ENCODE measurements around the gene SHCBP1L. TPM values are rescaled to one million over a fixed set of nuclear protein-coding genes. Genes with fewer than 3 reads are reported as not detected.
A peak's percentile ranks its signal among the peaks of the same experiment; 100 is the strongest.

The SHCBP1L gene
- total and polyA plus RNA-seq, 2 donors (not counting 1 experiment from before 2014, with no cell fraction given): not detected

GRCh38 chr1:182968151-182968741 is 15.3 kb upstream of the SHCBP1L start:
- no peak overlapping the region for H2AFZ ChIP-seq (ENCODE audit: low read length)
- TF ChIP-seq EZH2 (IDR thresholded peaks at IDR 0.05; ENCODE audit: low read length, missing control alignments): no peak
- TF ChIP-seq, protein P1, sequence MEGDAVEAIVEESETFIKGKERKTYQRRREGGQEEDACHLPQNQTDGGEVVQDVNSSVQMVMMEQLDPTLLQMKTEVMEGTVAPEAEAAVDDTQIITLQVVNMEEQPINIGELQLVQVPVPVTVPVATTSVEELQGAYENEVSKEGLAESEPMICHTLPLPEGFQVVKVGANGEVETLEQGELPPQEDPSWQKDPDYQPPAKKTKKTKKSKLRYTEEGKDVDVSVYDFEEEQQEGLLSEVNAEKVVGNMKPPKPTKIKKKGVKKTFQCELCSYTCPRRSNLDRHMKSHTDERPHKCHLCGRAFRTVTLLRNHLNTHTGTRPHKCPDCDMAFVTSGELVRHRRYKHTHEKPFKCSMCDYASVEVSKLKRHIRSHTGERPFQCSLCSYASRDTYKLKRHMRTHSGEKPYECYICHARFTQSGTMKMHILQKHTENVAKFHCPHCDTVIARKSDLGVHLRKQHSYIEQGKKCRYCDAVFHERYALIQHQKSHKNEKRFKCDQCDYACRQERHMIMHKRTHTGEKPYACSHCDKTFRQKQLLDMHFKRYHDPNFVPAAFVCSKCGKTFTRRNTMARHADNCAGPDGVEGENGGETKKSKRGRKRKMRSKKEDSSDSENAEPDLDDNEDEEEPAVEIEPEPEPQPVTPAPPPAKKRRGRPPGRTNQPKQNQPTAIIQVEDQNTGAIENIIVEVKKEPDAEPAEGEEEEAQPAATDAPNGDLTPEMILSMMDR (conservative IDR thresholded peaks at IDR 0.05 in 1 of 2, IDR thresholded peaks at IDR 0.05 in 1 of 2; ENCODE audit: low read depth in 1 of 2, low read length in 2 of 2): no peak

DNA sequence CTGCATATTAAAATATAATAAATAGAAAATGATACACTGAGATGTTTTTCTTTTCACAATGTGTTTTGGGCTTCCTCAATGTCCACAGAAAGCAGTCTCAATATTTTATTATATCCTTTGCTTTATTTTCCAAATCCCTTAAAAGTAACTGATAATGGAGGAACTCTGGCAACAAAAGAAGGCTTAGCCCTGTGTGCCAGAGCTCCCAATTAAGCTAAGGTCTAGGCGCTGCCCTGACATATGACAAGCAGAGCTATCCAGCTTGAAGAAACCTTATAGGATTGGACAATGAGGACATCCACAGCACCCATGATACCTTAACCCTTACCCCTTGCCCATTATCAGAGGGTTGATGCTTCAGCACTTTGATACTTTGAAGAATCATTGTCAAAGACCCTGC is 12.9 kb upstream of the SHCBP1L start:
- Histone ChIP-seq H3K36me3 (ENCODE audit: control insufficient read depth, insufficient read depth, low read length) (no peaks in the 10 kb centered on the region), H3K4me2 (ENCODE audit: extremely low read depth, insufficient read depth, low read length) (no peak overlapping the region), H3K4me3 (replicated peaks in 1 of 4; ENCODE audit: control extremely low read depth in 1 of 4, insufficient read depth in 1 of 4, low read depth in 3 of 4, low read length in 4 of 4) (no peak overlapping the region), H3K27me3 (ENCODE audit: control insufficient read depth, insufficient read depth, low read length) (no peaks in the 10 kb centered on the region), H3K9me3 (ENCODE audit: control insufficient read depth, insufficient read depth, low read depth, low read length) (no peaks in the 10 kb centered on the region), H3K79me2 (ENCODE audit: control insufficient read depth, insufficient read depth, low read length) (no peaks in the 10 kb centered on the region), H3K9ac (ENCODE audit: insufficient read depth, low read length) (no peak overlapping the region), H3K4me1 (ENCODE audit: control insufficient read depth, extremely low read depth, insufficient read depth, low read length) (no peaks in the 10 kb centered on the region), H4K20me1 (ENCODE audit: control insufficient read depth, extremely low read depth, insufficient read depth, low read length) (no peaks in the 10 kb centered on the region), H2AFZ (ENCODE audit: low read length) (no peak overlapping the region), H3K27ac (ENCODE audit: insufficient read depth, low read length) (no peak overlapping the region)
- TF ChIP-seq EZH2 (IDR thresholded peaks at IDR 0.05; ENCODE audit: low read length, missing control alignments): no peak
- TF ChIP-seq, protein P1 (conservative IDR thresholded peaks at IDR 0.05 in 1 of 2, IDR thresholded peaks at IDR 0.05 in 1 of 2; ENCODE audit: low read depth in 1 of 2, low read length in 2 of 2): no peak
- DNase-seq (ENCODE audit: low read depth in 2 of 2): no peak

More at GRCh38 chr1:182968151-182968741, 15.3 kb upstream of the SHCBP1L start:
- no peaks in the 10 kb centered on the region for H3K79me2 ChIP-seq (ENCODE audit: control insufficient read depth, insufficient read depth, low read length)
- no peaks in the 10 kb centered on the region for H3K4me1 ChIP-seq (ENCODE audit: control insufficient read depth, extremely low read depth, insufficient read depth, low read length)
- H4K20me1 ChIP-seq (ENCODE audit: control insufficient read depth, extremely low read depth, insufficient read depth, low read length): no peaks in the 10 kb centered on the region
- H3K9me3 ChIP-seq (ENCODE audit: control insufficient read depth, insufficient read depth, low read depth, low read length): no peaks in the 10 kb centered on the region
- no peaks in the 10 kb centered on the region for H3K27me3 ChIP-seq (ENCODE audit: control insufficient read depth, insufficient read depth, low read length)
- H3K4me2 ChIP-seq (ENCODE audit: extremely low read depth, insufficient read depth, low read length): no peak overlapping the region
- H3K4me3 ChIP-seq (replicated peaks in 1 of 4; ENCODE audit: control extremely low read depth in 1 of 4, insufficient read depth in 1 of 4, low read depth in 3 of 4, low read length in 4 of 4): no peak overlapping the region
- H3K36me3 ChIP-seq (ENCODE audit: control insufficient read depth, insufficient read depth, low read length): no peaks in the 10 kb centered on the region
- peak in 1 of 2 donors; percentile 76 for DNase-seq (ENCODE audit: low read depth in 2 of 2)
- H3K9ac ChIP-seq (ENCODE audit: insufficient read depth, low read length): no peak overlapping the region
- H3K27ac ChIP-seq (ENCODE audit: insufficient read depth, low read length): no peak overlapping the region

GRCh38 chr1:182965096-182965495 is 12.1 kb upstream of the SHCBP1L start:
- DNase-seq (ENCODE audit: low read depth in 2 of 2): no peak
- H3K4me1 ChIP-seq (ENCODE audit: control insufficient read depth, extremely low read depth, insufficient read depth, low read length): no peaks in the 10 kb centered on the region
- H2AFZ ChIP-seq (ENCODE audit: low read length): no peak overlapping the region
- H3K9me3 ChIP-seq (ENCODE audit: control insufficient read depth, insufficient read depth, low read depth, low read length): no peaks in the 10 kb centered on the region
- no peak overlapping the region for H3K4me3 ChIP-seq (replicated peaks in 1 of 4; ENCODE audit: control extremely low read depth in 1 of 4, insufficient read depth in 1 of 4, low read depth in 3 of 4, low read length in 4 of 4)
- H3K9ac ChIP-seq (ENCODE audit: insufficient read depth, low read length): no peak overlapping the region
- TF ChIP-seq EZH2 (IDR thresholded peaks at IDR 0.05; ENCODE audit: low read length, missing control alignments): no peak
- TF ChIP-seq, protein P1 (conservative IDR thresholded peaks at IDR 0.05 in 1 of 2, IDR thresholded peaks at IDR 0.05 in 1 of 2; ENCODE audit: low read depth in 1 of 2, low read length in 2 of 2): no peak
- no peak overlapping the region for H3K27ac ChIP-seq (ENCODE audit: insufficient read depth, low read length)
- H3K27me3 ChIP-seq (ENCODE audit: control insufficient read depth, insufficient read depth, low read length): no peaks in the 10 kb centered on the region
- no peak overlapping the region for H3K4me2 ChIP-seq (ENCODE audit: extremely low read depth, insufficient read depth, low read length)
- no peaks in the 10 kb centered on the region for H3K79me2 ChIP-seq (ENCODE audit: control insufficient read depth, insufficient read depth, low read length)
- no peaks in the 10 kb centered on the region for H4K20me1 ChIP-seq (ENCODE audit: control insufficient read depth, extremely low read depth, insufficient read depth, low read length)
- H3K36me3 ChIP-seq (ENCODE audit: control insufficient read depth, insufficient read depth, low read length): no peaks in the 10 kb centered on the region

Data from fibroblast of lung (primary cell).